NCI-H2107 (cell line): ENCODE results near the gene MATR3.
"Not testable (repeated sequence)": the region's sequence is repeated elsewhere in the genome, so short reads cannot be mapped to it uniquely, and the experiment has no call there.

Source experiments
- DNase-seq: peaks from one replicate; lab custom pipeline; 2025; lab: John Stamatoyannopoulos, UW

Gene MATR3

DNA sequence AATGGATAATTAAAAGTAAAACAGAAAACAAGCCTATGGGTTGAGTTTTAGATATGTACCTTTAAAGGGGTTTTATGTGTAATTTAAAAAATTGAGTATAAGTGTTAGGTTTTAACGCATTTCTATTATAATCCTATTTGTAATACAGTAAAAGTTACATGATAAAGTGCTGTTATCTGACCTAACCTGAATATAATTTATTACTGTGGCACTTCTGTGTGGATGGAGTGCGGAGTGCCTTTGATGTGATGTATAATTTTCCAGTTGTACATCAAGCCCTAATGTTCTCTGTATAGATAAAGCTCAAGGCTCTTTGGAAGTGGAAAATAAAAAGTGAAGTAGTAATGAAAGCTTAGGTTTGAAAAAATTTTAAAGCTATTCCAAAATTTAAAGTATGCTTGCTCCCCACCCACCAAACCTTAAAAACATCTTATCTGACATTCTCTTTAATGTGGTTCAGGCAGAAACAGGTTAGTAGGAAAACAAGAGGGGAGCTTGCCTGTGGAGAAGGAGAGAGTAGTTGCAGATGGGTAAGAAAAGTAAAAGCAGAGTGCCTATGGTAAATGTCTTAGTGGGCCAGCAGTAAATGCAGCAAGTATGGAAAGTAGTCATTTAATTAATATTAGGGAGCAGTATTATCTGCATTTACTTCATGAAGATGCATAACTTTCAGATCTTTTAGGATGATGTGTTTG lies 4.0 kb downstream of the MATR3 start:
- no peak for DNase-seq

DNA sequence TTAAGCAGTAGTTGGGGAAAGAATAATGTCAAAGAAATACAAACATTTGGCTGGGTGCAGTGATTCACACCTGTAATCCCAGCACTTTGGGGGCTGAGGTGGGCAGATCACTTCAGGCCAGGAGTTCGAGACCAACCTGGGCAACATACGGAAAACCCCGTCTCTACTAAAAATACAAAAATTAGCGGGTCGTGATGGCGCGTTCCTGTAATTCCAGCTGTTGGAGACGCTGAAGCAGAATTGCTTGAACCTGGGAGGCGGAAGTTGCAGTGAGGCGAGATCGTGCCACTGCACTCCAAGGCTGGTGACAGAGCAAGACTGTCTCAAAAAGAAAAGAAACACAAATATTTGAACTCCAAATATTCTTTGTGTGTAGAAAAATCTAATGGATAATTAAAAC lies 4.7 kb downstream of the MATR3 start:
- no peak for DNase-seq

GRCh38 chr5:139299486-139299885 lies 5.9 kb downstream of the MATR3 start:
- DNase-seq = no peak

GRCh38 chr5:139301808-139302499 lies 8.4 kb downstream of the MATR3 start:
- DNase-seq = no peak

DNA sequence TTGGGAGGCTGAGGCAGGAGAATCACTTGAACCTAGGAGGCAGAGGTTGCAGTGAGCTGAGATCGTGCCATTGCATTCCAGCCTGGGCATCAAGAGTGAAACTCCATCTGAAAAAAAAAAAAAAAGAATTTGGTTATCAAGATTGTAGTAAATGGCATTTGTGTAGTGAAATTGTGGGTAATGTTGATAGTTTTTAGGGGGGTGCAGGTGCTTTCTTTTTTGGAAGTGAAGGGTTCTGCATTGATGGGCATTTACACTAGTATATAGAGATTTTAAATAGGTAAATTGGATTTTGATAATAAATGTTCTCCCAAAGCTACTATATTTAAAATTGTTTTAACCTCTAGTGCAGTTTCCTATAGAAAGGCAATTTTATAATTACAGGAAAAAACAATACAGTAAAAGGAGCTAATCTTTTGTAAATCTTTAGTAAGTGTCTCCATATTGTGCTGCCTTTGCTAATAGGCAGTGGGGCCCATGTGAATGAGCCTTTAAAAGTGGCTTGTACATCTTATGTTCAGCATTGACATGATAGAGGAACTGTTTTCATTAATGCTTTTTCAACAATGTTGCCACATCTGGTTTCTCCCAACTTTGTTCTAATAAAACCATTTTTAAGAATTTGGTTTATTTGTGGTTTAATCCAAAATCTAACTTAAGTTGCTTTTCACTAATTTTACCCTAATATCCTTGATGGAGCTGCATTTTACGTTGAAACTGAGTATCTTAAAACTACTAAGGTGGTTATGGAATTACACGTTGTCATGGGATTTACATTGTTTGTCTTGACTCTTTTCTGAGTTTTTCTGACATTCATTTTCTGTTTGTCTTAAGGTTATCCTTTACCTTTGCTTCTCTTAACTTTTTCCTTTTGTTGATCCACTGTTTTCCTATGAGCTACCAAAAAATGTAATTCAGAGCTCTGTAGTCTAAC lies 11.1 kb downstream of the MATR3 start:
- DNase-seq = no peak

DNA sequence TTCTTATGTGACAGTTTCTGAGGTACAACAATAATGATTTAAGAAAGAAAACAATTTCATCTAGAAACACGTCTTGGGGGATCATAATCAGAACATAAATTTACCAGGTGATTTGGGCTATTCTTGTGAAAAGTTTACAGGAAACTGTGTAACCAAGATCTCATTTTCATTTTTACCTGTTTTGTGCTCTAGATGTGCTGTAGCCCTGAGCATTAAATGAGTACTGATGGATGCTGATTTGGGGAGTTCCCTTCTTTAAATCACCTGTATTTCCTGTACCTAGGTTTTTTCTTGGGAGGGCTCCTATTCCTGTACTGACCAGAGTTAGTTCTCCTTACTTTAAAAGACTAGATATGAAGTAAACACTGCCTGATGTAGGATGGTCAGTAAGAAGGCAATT lies 12.7 kb downstream of the MATR3 start:
- no peak for DNase-seq

DNA sequence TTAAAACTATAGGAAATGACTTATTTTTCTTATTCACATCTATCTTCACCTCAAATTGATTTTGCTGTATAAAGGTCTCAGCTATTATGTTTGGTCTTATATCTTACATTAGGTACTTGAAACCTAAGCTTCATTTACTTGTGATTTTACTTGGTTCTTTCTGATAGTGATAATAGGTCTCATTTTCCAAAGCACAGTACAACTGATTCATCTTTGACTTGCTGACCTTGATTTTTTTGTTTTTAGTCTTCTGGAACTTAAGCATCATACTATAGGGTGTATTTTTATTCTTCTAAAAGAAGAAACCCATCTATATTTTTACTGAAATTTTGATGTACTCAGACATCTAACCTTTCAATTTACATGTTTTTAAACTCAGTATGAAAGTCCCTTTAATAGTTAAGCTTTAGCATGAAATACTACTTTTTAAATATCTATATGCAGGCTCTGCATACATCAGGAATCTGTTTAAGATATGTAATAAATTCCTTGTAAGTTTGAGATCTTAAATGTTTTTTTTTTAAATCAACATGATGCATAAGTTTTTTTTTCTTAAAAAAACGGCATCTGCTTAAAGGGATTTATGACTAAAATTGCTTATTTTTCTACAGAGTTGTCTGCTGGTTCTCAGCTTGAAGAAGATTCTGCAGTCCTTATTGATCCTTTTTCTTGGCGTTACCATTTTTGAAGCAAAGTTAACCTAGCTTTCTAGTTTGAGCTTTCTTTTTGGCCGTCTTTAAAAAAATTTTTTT lies 13.3 kb downstream of the MATR3 start:
- no peak for DNase-seq

DNA sequence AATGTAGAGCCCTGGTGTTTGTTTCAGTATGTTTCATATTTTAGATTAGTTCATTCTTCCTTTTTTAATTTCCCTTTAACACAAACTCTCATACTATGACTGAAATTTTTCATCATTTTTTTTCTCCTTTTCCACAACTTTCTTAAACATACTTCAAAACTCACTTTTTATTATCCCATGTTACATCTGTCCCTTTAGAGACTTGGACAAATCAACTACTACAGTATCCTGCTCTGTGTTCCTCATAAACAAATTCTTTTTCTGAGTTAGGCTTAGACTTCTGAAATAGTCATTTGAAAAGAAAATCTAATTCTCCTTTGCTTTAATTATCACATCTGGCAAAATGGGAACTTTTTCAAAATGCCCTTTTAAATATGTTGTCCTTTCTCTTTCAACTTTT lies 15.3 kb downstream of the MATR3 start:
- no peak for DNase-seq

GRCh38 chr5:139310715-139311186 lies 17.2 kb downstream of the MATR3 start:
- DNase-seq = not testable (repeated sequence)

- peak; percentile 4 for DNase-seq
Observed at GRCh38 chr5:139312075-139312474, 18.5 kb downstream of the MATR3 start.

DNA sequence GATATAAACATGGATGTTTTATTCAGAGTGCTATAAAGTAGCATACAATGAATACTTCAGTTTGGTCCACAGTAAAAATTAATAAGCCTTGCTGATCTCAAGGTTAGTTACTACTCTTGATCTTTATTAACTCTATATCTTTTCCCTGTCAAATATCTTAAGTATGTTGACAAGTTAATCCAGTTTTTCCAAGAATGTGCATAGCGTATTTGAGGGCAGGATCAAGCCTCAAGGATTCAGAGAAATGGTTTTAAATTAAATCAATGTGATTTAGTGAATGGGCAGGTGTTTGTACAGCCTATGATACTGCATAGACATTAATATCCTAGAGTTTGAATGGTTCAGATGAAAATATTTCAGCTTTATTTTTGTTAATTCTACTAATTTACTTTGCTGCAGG lies 20.7 kb downstream of the MATR3 start:
- no peak for DNase-seq

DNA sequence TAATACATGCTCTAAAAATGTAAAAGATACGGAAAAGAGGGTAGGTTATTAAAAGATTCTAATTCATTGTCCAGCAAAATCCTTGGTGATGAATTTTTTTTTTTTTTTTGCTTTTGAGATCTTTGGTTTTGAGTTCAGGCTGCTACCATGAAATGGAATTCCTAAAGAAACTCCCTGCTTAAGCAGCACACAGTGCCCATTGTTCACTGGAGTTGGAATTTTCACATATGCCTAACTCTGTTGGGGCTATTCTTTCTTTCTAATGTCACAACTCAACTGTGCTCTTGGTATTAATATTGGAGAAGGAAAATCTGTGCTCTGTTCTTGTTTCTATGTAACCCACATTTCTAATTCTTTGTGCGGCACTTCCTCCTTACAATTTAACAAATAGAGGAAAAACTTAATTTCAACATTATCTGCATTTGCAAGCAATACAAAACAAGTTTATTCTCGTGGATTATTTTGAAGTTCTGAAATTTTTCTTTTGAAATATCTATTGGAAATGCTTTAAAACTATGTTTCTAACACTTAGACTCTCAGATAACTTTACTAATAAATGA lies 21.6 kb downstream of the MATR3 start:
- DNase-seq = no peak

- DNase-seq = no peak
Observed at GRCh38 chr5:139335811-139336210, 42.3 kb downstream of the MATR3 start.

- no peak for DNase-seq
Observed at GRCh38 chr5:139340051-139340450, 46.5 kb downstream of the MATR3 start.

DNA sequence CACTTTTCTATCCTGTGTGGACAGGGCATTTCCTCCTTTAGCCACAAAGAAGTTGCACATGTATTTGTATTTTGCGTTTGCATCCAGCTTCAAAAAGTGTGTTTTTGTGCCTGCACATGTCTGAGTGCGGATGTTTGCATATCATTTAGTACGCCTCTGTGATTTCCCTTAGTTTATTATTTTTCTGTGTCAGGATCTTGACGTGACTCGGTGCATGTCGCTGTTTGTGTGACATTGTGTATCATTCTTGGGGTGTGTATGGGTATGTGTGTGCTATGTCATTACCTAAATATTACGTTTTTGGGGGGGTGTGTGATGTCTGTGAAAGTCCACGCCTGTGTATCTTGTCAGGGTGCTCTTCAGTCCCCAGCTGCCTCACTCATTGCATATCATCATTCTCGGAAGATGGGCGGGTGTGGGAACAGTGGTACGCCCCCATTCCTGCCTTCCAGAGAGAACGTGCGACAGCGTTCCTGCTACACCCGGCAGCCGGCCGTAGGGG lies 47.7 kb downstream of the MATR3 start:
- DNase-seq = no peak

GRCh38 chr5:139341689-139342422 lies 48.3 kb downstream of the MATR3 start, which contains the start of gene PAIP2:
TSS of gene PAIP2 (plus strand) at chr5:139341854. CDS start at chr5:139363785, 21,931 bp downstream.
- DNase-seq = peak; percentile 82

DNA sequence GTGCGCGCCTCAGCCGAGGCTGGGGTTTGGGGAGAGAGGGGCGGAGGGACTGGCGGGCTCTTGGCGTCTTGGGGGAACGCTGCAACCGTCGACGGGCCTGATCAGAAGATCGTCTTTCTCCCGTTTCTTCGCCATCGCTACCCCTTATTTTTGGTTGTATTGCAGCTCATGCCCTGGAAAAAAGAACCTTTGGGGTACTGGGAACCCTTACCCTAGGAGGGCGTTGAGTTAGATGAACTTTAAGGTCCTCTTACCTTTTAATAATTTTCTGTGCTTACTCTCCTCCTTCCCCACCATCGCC lies 48.8 kb downstream of the MATR3 start:
- DNase-seq = no peak

DNA sequence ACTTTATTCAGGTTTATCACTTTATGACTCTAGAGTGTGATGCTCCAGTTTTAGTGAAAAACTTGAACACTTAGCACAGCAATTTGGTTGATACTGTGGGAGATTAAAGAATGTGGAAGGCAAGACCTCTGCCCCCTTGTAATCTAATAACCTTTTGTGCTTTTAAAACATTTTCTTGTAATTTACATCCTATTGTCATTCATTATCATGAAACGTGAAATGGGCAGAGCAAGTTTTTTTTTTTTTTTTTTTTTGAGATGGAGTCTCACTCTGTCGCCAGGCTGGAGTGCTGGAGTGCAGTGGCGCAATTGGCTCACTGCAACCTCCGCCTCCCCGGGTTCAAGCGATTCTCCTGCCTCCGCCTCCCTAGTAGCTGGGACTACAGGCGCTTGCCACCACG lies 49.9 kb downstream of the MATR3 start:
- no peak for DNase-seq

DNA sequence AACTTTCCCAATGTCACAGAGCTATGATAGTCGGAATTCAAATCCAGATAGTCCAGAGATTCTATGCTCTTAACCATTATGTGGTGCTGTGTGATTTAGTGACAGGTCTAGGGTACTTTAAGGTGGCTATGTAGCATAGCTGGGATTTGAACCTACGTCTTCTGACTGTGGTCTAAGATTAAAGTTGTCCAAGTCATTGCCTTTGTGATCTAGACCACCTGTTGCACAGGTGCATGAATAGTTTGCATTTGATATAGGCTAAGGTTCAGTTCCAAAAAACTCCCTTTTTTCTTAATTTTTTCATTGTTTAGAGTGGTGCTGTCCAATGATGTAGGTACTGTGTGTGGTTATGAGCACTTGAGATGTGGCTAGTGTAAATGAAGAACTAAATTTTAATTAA lies 50.6 kb downstream of the MATR3 start:
- DNase-seq = no peak

- not testable (repeated sequence) for DNase-seq
Observed at GRCh38 chr5:139345442-139345841, 51.9 kb downstream of the MATR3 start.

DNA sequence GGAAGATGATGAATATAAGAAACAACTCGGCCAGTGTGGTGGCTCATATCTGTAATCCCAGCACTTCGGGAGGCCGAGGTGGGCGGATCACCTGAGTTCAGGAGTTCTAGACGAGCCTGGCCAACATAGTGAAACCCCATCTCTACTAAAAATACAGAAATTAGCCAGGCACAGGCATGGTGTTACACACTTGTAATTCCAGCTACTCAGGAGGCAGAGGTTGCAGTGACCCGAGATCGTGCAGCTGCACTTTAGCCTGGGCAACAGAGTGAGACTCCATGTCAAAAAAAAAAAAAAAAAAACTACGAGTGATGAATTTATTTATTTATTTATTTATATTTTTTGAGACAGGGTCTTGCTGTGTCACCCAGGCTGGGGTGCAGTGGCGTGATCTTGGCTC lies 54.3 kb downstream of the MATR3 start:
- DNase-seq = not testable (repeated sequence)
